NCI-H345 (cell line): Measurements from ENCODE around the gene KIF13A.
"Not testable (repeated sequence)": the region's sequence is repeated elsewhere in the genome, so short reads cannot be mapped to it uniquely, and the experiment has no call there.

Source experiments
- DNase-seq: peaks from one replicate; lab custom pipeline; 2025; lab: John Stamatoyannopoulos, UW

KIF13A gene

GRCh38 chr6:17899491-17899890 is 87.9 kb downstream of the KIF13A start:
- DNase-seq = no peak

- no peak for DNase-seq
Observed at GRCh38 chr6:17897681-17898080, 89.8 kb downstream of the KIF13A start.

DNA sequence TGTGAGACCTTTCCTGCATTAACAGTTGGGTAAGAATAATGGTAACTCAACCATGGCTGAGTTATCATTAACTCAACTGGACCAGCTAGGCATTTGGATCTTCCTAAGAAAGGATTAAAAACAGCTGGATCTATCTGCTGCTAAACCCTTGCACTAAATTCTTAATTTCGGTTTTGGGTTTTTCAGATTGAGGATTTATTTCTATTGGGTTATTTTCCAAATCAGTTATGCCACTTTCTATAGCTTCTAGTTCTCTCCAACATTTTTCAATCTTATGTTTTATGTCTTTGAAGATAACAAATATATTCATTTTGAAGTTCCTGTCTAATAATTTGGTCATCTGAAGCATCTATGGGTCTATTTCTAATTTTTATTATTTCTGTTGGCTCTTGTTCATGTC is 92.5 kb downstream of the KIF13A start:
- DNase-seq = no peak

DNA sequence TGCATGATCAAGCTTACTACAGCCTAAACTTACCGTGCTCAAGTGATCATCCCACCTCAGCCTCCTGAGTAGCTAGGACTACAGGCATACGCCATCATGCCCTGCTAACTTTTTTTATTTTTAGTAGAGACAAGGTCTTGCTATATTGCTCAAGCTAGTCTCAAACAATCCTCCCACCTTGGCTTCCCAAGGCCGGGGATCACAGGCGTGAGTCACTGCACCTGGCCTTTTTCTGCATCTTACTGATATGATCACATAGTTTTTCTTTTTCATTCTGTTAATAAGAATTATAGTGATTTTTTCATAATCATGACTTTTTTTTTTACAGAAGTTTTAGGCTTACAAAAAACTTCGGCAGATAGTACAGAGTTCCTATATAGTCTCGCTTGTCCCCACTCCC is 93.2 kb downstream of the KIF13A start:
- DNase-seq = no peak

GRCh38 chr6:17892097-17892686 is 95.2 kb downstream of the KIF13A start:
- DNase-seq = no peak

DNA sequence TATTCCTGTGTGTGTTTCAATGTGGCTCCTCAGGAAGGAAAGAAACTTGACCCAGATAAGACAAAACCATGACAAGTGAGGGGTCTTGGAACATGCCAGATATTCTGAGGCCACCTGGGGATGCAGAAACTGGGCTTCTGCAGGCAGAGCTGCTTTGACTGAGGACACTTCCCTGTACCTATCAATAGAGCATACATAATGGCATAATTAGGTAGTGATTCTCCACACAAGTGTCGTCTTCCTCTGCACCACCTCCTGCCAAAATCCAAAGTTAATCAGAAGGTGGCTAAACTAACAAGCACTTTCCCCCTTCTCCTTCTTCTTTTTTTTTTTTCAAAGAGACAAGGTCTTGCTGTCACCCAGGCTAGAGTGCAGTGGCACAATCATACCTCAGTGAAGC is 97.1 kb downstream of the KIF13A start:
- DNase-seq = no peak

- DNase-seq = not testable (repeated sequence)
Observed at GRCh38 chr6:17889777-17890176, 97.7 kb downstream of the KIF13A start.

- DNase-seq = no peak
Observed at GRCh38 chr6:17886891-17887290, 100.5 kb downstream of the KIF13A start.

- no peak for DNase-seq
Observed at GRCh38 chr6:17885889-17886576, 101.4 kb downstream of the KIF13A start.

- no peak for DNase-seq
Observed at GRCh38 chr6:17884498-17885478, 102.6 kb downstream of the KIF13A start.

DNA sequence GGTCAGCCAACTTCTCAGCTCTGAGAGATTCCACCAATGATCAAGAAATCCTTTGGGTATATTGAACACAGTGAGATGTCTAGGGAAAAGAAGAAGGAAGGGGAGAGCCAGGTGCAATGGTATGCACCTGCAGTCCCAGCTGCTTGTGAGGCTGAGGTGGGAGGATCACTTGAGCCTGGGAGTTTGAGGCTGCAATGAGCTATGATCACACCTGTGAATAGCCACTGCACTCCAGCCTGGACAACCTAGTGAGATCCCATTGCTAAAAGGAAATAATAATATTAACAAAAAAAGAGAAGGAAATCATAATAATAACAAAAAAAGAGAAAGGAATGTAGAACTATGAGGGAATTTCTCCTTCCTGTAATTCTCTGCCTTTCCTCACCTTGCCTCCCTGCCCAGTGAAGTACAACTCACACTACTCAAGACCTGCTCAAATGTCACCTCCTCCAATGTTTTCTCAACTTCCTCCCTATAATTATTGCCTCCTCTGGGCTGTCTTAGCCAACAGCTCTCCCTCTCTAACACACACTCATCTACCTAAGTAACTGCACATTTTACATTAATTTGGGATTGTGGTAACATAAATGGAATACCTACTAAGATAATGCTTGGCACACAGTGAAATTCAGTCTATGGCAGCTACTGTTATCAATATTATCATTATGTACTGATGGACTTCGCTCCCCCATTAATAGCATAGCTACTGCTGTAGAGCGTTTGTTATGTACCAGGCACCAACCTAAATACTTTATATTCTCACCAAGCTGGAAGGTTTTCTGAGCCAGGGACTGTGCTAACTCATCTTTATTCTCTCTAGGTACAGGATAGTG is 103.6 kb downstream of the KIF13A start:
- DNase-seq = no peak

GRCh38 chr6:17881085-17881858 is 106.2 kb downstream of the KIF13A start:
- no peak for DNase-seq

DNA sequence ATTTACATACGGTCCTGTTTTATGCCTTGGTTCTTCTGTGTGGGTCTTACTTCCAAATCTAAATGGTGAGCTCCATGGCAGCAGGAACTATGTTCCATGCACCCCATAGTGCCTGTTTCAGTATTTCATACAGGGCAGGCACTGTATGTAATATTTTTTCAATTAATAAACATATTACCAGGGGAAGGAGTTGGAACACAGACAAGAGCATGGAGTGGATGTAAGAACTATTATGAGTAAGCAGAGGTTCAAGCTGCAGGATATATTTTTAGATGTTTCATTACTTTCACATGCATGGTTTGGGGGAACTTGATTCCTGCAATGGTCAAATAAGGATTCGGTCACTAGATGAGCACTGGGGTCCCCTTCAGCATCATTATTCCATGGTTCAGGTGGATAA is 108.3 kb downstream of the KIF13A start:
- DNase-seq = no peak

- no peak for DNase-seq
Observed at GRCh38 chr6:17878734-17879133, 108.7 kb downstream of the KIF13A start.

DNA sequence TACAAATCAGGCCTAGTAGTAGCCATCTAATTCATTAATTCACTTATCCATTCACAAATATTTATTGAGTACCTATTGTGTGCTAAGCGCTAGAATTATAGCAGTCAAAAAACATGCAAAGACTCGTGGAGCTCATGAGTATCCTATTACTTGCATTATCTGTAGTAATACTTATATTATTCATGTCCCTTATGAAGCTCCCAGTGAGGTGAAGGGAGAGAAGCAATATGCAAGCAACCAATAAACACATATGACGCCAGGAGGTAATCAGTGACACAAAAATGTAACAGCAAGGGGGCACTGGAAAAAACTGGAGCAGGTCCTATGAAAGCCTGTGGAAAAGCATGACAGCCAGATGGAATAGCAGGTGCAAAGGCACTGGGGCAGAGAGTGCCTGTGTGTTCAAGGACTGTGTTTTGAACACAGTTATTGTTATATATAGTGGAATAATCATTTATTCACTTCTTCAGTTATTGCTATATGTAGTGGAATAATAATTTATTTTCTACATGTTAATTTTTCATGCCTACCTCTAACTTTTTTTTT is 109.5 kb downstream of the KIF13A start:
- DNase-seq = no peak

DNA sequence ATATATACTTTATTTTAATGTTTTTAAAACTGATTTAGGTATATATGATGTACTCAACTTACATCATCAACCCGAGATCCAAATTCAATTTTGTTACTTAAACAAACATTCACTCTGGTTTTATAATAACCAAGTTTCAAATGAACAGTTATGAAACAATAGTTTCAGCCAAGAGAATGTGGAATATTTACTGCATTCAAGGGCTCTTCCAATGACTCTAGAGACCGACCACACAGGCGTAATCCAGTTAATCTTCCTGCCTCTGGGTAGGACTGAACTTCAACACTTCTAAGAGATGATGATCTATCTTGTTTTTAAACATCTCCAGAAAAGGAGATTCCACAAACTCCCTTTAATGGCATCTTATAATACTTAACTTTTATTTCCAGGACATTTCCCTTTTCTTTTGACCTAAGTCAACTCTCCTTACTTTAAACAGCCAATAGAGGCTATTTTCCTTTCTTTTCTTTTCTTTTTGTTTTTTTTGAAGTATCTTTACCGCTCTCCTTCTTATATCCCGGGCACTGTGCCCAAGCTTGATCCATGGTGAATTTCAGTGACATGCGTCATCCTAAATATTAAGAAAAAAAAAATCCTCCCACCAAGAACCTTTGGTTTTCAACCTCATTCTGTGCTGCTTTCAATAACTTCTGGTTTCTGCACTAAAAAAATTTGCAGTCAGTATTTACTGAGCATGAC is 110.1 kb downstream of the KIF13A start:
- DNase-seq = no peak

- no peak for DNase-seq
Observed at GRCh38 chr6:17874753-17875152, 112.7 kb downstream of the KIF13A start.

DNA sequence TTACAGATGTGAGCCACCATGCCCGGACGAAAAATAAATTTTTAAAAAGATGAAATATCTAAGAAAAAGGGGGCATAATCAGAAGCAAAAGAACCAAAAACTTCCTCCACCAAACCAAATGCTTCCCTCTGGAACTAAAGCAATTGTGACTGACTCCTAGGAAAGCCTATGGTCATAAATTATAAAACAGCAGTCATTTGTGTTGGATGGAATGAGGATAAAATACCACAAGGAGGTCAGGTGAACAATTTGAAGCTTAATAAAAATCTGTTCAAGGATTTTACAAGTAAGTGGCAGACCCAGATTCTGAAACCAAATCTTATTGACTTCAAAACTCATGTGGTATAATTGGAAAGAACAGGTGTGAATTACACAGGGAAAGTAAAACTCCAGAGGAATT is 114.5 kb downstream of the KIF13A start:
- DNase-seq = no peak

- DNase-seq = no peak
Observed at GRCh38 chr6:17871836-17872235, 115.6 kb downstream of the KIF13A start.

GRCh38 chr6:17871189-17871519 is 116.3 kb downstream of the KIF13A start:
- no peak for DNase-seq
